GM18858 (cell line): ENCODE measurements around the gene SIMC1.
"Not testable (repeated sequence)": the region's sequence is repeated elsewhere in the genome, so short reads cannot be mapped to it uniquely, and the experiment has no call there.

ENCODE experiments used
- ATAC-seq: cut with Tn5 transposase; IDR thresholded peaks from one replicate; pipeline ENCODE4 v1.9.1; 2021; ENCODE audit not compliant: unreplicated experiment

The SIMC1 gene

DNA sequence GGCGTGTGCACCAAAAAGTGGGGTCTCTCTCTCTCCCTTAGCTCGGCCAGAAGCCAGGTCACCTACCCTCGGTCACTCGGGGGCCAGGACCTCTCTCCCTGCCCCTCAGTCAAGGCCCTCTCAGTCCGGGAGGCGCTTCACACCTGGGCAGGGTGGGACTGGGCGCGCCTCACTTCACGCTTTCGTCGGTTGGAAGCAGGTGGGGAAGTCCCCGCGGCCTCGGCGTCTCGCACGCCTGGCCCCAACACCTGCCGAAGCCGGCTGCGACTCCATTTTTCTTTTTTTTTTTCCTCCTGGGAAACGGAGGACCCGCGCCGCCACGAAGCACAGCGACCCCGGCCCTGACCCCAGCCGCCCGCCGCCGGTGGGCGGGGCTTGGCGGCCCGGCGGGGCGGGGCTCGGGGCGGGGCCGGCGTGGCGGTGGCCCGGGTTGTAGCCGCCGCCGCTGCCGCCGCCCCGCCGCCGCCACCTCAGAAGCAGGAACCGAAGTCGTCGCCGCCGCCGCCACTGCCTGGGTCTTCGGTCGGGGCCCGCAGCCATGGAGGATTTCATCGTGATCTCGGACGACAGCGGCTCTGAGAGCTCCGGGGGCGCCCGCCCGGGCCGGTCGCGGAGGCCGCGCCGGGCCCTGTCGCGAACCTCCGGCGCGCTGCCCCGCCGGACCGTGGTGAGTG lies at the start of gene SIMC1:
Gene SIMC1 (plus strand): TSS at position 454 of the 674 bp plus-strand sequence. CDS start 85 bp downstream, at position 539.
- peak; percentile 43 for ATAC-seq

DNA sequence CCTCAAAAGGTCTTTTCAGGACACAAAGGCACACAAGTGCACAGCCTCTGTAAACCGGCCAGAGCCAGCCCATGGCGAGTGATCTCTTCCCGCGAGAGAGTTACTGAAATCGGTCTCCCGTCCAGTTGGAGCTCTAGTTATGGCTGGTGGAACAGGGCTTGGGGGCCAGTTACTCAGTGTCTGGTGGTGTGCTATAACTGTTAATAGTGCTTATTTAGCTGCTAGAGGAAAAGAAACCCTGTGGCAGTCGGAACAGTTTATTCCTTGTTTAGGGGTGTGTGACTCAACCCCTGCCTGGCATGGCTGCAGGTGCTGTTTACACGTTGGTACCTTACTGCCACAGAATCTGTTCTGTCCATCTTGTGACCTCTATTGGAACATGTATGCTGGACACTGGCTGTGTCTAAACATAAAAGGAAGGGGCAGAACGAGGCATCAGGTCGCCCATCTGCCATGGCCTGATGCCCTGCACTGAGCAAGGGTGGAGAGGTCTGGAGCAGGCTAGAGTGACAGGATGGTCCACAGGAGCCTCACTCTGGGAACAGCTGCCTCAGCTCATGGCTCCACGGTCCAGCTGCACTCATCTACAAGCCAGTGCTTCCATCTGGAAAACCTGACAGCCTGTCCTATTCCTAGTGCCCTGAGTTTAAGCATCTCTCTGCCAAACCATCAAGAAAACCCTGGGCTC lies 49.6 kb upstream of the SIMC1 start:
- no peak for ATAC-seq

DNA sequence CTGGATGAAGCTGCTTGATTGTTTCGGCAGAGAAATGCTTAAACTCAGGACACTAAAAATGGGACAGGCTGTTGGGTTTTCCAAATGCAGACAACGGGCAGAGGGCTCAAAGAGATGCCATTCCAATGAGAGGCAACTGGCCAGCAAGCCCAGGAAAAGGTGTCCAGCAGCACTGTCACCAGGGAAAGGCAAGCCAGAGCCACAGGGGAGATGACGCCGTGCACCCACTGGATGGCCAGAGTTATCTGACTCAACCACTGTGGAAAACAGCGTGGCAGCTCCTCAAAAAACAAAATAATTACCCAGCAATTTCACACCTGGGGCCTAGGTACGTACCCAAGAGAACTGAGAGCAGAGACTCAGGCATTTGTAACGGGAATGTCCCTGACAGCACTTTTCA lies 48.4 kb upstream of the SIMC1 start:
- no peak for ATAC-seq

DNA sequence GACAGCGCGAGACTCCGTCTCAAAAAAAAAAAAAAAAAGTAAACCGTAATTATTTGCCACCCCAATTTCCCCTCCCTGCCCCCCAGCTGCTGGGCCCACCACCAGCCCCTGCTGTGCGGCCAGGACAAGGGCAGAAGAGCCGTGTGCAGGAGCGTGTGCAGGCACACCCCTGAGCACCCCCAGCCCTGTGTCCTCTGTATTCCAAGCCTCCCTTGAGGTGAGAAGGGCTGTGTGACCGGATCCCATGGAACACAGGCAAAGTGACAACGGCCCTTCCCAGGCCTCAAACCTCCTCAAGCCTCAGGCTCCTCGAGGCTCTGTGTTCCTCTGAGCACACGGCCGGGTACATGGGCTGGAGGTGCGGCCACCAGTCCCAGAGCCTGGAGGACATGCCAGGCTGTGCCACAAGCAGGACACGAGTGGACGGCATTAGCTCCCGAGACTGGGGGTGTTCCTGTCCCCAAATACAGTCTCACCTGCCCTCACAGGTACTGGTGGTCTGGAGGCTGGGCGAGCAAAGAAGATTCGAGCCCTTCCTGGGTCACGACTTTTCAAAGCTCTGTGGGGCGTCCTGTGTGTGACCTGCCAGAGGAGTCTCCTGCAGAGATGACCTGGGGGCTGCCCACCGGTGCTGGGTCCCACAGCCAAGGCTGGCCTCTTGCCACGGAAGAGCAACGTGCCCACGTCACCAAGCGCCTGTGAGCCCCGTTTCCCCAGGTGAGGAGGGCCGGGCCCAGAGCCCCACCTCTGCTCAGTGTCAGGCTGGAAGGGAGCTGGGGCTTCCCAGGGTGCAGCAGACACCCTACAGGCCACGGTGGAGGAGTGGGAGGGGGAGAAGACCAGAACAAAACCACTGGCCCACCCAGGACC lies 47.1 kb upstream of the SIMC1 start:
- no peak for ATAC-seq

DNA sequence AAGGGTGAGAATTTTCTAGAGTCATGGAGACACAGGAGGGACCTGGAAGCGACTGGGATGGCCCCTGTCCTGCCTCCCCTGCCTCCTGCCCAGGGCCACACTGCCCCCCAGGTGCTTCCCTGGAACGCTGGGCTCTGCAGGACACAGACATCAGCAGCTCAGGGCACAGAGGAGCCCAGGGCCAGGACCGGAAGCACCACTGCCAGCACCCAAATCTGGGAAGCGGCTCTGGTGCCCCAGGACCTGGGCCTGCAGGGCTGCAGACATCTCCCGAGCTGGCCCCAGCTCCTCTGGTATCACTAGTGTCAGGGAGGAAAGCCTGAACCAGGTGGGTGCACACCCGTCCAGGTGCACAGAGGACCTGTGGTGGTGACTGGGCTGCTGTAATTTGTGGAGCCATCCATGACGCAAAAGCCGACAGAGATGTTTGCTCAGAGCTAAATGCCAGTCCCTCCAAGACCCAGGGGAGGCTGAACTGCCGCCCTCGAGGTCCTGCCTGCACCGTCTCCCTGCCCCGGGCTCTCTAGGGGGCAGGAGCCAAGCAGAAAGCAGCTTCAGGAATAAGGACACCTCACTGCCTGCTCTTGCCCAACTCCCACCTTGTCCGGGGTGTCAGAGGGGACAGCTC lies 46.0 kb upstream of the SIMC1 start:
- no peak for ATAC-seq

DNA sequence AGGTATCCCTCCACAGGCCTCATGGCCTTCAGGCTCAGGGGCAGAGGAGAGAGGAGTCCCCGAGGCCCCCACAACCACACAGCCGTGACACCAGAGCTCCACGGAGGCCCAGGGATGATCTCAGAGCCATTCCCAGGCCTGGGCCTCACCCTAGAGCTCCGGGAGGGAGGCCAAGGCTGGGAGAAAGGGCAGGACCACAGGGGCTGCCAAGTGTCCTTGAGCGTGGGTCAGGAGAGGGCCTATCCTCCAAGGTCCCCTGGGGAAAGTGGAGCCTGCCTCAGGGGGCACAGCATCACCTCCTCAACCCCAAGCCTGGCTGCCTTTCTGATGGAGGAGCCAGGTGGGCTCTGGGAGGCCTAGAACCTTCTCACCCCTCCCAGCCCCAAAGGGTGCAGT lies 45.5 kb upstream of the SIMC1 start:
- ATAC-seq: not testable (repeated sequence)

DNA sequence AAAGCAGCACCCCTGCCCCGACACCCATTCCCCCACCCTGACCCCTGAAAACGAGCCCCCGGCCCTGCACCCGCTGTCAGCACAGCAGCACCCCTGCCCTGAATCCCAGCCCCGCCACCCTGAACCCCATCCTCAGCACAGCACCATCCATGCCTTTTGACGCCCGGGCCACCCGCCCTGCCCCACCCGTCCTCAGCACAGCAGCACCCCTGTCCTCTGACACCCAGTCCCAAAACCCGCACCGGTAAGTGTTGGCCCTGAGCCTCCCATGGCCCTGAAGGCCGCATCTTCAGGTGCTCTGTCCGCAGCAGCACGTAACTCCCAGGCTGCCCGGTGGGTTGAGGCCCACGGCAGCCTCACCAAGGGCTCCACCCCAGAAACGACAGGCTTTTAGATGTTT lies 44.6 kb upstream of the SIMC1 start:
- ATAC-seq: not testable (repeated sequence)

DNA sequence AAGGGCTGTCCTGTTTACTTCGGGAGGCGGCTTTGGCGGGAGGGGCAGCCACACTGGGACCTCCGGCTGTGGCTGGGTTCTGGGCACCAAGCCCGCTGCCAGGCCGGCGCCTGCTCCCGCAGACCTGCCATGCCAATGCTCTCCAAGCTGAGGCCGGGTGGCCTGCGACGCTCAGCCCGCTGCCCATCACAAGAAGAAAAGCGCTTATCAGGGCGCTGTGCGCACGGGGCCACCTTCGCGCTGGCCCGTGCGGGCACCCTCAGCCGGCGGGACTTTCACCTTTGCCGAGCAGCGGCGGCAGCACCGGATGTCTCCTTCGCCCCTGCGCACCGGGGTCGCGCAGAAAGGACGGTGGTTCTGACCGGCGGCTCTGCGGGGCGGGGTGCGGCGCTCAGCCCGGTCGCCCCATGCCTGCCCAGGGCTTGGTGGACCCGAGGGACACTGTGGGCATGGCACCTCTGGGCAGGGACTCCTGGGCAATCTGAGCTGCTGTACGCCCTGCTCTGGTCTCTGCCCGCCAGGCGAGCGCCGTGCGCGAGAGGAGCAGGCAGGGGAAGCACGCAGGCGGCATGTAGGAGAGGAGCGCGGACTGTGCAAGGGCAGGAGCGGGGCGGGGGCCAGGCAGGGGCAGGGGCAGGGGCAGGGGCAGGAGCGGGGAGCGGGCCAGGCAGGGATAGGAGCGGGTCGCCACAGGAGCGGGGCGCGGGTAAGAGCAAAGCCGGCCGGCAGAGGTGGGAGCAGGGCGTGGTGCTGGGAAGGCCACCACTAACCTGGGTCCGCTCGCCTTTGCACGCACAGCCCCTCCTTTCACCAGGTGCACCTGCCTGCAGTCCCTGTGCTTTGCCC lies 43.8 kb upstream of the SIMC1 start:
- ATAC-seq: not testable (repeated sequence)

DNA sequence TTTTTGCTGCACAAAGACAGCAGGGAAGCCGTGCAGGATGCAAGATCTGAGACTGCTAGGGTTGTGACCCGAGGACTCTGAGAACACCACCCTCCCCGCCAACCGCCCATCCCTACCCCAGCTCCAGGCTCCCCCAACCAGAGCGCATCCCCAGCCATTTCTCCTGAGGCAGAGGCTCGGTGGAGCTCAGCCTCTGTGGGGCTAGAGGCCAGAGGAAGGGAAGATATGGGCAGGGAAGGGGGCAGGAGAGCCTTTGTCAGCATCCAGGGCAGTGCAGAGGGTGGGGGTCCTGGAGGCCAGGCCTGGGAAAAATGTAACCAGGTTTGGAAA lies 43.2 kb upstream of the SIMC1 start:
- not testable (repeated sequence) for ATAC-seq

DNA sequence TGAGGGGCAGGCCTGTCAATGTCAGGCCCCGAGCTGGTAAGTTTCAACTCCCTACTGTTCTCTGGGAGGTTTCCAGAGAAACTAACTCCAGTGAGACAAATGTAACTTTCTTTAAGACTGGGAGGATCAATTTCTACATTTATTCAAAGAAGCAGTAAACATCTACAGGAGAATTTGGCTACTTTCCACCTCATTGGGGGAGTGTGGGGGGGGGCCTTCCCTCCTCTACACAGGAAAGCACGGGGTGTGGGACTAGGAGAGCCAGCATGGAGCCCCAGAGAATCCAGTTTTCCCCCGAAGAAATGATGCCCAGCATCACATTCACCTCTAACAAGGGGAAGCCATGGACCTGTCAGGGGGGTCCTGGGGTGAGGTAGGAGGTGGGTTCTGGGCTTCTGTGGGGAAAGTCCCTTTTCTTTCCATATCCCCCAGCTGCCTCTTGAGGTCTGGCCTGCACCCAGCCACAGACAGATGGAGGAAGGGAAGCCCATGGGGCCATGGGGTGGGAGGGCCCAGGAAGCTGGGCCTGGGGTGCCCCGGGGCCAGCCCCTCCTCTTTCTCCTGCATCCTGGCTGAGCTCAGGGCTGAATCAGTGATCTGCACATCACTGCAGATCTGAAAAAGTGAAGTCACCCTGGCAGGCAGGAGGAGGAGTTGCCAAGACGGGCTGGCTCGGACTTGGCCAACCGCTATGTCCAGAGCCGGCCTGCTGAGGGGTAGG lies 42.6 kb upstream of the SIMC1 start:
- not testable (repeated sequence) for ATAC-seq

DNA sequence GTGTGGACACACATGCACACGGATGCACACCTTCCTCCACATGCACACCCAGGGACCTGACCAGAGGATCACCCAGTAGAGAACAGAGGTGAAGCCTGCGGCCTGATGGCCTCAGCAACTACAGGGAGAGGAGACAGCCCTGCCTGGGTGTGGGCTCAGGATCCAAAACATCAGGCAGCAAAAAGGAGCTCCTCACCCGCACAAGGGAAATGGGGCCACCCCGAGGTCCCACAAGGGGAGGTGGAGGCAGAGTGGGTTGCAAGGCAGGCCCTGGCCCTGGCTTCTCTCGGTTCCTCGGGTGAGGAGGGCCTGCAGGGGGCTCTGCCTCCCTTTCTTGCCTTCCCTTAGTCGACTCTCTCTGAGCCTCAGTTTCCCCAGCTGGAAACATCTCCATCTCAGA lies 41.4 kb upstream of the SIMC1 start:
- not testable (repeated sequence) for ATAC-seq

DNA sequence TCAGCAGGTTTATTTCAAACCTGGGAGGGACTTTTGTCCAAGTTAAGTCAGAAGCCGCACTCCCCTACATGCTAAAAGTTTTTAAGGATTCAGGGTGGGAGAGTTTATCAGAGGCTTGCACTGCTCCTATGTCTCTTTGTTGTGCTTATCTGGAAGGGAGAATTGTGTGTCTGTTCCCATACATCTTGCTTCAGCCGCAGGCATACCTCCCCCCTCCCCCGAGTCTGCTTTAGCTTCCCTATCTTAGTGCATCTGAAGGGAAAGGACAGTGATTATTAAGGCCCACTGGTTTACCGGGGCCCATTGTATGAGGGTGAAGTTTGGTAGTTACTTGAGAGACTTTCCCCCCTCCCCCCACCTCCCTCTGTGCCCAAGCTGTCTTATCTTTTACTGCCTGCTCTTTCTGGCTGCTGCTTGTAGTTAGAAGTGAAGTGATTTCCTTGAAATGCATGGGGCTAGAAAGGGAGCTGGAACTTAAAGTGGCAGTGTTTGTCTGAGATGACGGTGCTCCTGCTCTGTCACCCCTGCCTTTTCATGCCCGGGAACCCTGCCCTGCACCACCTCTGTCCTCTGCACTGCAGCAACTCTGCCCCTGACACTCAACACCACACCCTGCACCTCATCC lies 40.9 kb upstream of the SIMC1 start:
- not testable (repeated sequence) for ATAC-seq

DNA sequence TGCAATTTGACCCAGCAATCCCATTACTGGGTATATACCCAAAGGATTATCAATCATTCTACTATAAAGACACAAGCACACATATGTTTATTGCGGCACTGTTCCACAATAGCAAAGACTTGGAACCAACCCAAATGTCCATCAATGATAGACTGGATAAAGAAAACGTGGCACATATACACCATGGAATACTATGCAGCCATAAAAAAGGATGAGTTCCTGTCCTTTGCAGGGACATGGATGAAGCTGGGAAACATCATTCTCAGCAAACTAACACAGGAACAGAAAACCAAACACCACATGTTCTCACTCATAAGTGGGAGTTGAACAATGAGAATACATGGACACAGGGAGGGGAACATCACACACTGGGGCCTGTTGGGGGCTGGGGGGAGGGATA lies 39.9 kb upstream of the SIMC1 start:
- not testable (repeated sequence) for ATAC-seq

DNA sequence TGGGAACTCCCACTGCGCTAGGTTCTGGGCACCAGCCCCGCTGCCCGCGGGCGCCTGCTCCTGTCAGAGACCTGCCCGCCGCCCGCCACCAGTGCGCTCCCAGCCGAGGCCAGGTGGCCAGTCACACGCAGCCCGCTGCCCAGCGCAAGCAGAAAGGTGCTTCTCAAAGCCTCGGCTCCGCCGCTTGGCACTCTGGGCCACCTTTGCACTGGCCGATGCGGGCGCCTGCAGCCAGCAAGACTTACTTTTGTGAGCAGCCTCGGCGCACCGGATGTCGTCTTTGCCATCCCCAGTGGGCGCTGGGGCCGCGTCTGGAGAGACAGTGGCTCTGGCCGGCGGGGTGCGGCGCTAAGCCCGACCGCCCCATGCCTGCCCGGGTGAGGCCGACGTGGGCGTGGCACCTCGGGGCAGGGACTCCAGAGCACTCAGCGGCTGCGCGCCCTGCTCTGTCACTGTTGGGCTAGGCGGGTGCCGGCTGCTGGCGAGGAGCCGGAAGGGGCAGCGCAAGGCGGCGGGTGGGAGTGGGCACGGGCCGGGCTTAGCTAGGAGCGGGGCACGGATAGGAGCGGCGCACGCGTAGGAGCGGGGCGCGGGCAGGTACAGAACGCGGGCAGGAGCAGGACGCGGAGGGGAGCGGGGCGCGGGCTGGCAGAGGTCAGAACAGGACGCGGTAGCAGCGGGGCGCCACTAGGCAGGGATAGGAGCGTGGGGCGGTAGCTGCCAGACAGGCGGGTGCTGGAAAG lies 39.1 kb upstream of the SIMC1 start:
- not testable (repeated sequence) for ATAC-seq

DNA sequence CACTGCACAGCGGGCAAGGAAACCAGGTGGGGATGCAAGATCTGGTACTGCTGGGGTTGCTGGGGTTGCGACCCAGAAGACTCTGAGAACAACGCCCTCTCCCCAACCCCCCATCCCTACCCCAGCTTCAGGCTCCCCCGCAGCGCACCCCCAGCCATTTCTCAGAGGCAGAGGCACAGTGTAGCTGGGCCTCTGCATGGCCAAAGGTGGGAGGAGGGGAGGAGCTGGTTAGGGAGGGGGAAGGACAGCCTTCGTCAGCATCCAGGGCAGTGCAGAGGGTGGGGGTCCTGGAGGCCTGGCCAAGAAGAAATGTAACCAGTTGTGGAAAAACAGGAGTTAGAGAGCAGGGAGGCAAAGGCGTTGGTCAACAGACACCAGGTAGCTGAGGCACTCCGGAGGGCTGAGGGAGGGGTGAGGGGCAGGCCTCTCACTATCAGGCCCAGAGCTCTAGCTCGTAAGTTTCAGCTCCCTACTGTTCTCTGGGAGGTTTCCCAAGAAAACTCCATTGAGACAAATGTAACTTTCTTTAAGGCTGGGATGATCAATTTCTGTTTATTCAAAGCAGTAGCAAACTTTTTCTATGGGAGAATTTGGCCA lies 38.3 kb upstream of the SIMC1 start:
- not testable (repeated sequence) for ATAC-seq

DNA sequence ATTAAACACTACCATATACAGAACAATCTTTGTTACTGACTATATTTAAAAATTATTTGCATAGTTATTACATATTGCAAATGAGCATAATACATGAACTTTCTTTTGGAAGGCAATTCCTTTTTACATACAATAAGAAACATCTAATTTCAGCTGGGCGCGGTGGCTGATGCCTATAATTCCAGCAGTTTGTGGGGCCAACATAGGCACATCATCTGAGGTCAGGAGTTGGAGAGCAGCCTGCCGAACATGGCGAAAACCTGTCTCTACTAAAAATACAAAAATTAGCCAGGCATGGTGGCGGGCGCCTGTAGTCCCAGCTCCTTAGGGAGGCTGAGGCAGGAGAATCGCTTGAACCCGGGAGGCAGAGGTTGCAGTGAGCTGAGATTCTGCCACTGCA lies 36.4 kb upstream of the SIMC1 start:
- ATAC-seq: no peak

DNA sequence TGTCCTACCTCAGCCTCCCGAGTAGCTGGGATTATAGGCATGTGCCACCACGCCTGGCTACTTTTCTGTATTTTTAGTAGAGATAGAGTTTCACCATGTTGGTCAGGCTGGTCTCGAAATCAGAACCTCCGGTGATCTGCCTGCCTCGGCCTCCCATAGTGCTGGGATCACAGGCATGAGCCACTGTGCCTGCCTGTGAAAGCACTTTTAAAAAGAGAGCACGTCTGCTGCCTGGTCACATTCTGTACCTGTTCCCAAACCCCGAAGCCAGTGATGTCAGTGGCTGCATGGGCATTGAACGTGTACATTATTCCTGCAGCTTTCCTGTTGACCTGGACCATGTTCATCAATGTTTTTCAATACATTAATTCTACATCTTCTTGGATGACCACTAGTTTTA lies 35.1 kb upstream of the SIMC1 start:
- no peak for ATAC-seq

DNA sequence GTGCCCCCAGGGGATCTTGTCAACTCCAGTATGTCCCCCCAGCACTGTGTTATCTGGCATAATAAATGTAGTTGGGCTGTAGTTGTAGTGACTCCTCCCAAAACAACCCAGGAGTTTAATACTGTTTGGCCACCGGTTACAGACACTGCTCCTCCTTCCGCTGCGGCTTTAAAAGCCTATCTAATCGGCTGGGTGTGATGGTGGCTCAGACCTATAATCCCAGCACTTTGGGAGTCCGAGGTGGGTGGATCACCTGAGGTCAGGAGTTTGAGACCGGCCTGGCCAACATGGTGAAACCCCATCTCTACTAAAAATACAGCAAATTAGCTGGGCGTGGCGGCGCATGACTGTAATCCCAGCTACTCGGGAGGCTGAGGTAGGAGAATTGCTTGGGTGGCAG lies 34.7 kb upstream of the SIMC1 start:
- not testable (repeated sequence) for ATAC-seq
